ENCODE measurements around the gene NELL1.

DNA sequence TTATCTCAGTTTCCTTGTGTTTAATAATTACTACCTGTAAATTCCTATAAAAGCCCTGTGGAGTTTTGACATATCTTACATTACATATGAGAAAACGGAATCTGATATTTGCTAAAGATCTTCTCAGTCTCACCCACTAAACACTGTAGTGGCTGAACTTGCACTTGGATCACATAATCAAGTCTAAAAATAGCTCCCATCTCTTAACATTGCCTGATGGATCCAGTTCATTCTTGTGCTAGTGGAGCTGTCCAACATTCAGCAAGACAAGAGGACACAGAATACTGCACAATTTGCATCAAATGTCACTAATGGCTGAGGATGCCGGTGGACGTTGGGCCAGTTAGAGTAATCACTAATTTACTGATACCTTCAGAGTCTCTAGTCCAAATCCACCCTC is 953.6 kb downstream of the NELL1 start:
- no peak for TF ChIP-seq EZH2 (IDR thresholded peaks at IDR 0.05)
- no peak for TF ChIP-seq POLR2AphosphoS5 (IDR thresholded peaks at IDR 0.05; ENCODE audit: borderline replicate concordance, low read depth, low read length)

All from SK-N-MC (cell line).